Measurements from ENCODE around the gene USF2.

GRCh38 chr19:35316560-35316959 lies 47.8 kb downstream of the USF2 start:
- TF ChIP-seq, protein P1, sequence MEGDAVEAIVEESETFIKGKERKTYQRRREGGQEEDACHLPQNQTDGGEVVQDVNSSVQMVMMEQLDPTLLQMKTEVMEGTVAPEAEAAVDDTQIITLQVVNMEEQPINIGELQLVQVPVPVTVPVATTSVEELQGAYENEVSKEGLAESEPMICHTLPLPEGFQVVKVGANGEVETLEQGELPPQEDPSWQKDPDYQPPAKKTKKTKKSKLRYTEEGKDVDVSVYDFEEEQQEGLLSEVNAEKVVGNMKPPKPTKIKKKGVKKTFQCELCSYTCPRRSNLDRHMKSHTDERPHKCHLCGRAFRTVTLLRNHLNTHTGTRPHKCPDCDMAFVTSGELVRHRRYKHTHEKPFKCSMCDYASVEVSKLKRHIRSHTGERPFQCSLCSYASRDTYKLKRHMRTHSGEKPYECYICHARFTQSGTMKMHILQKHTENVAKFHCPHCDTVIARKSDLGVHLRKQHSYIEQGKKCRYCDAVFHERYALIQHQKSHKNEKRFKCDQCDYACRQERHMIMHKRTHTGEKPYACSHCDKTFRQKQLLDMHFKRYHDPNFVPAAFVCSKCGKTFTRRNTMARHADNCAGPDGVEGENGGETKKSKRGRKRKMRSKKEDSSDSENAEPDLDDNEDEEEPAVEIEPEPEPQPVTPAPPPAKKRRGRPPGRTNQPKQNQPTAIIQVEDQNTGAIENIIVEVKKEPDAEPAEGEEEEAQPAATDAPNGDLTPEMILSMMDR (IDR thresholded peaks at IDR 0.05 in 8 of 11, conservative IDR thresholded peaks at IDR 0.05 in 3 of 11): no peak
- TF ChIP-seq POLR2A (IDR thresholded peaks at IDR 0.05): no peak
- peak in 1 of 3 donors; percentile 43 for TF ChIP-seq POLR2AphosphoS5 (IDR thresholded peaks at IDR 0.05)
